ENCODE results near the gene DTWD2.
"Not testable (repeated sequence)": the region's sequence is repeated elsewhere in the genome, so short reads cannot be mapped to it uniquely, and the experiment has no call there.

DTWD2 gene

GRCh38 chr5:118994595-118994994 lies 6.2 kb upstream of the DTWD2 start:
- no peak for FAIRE-seq

GRCh38 chr5:118993118-118993517 lies 4.8 kb upstream of the DTWD2 start:
- FAIRE-seq = not testable (repeated sequence)

GRCh38 chr5:118992055-118992454 lies 3.7 kb upstream of the DTWD2 start:
- FAIRE-seq = not testable (repeated sequence)

- FAIRE-seq = no peak
Observed at GRCh38 chr5:118990582-118990981, 2.2 kb upstream of the DTWD2 start.

- FAIRE-seq = no peak
Observed at GRCh38 chr5:118989816-118990215, 1.5 kb upstream of the DTWD2 start.

- FAIRE-seq = no peak
Observed at GRCh38 chr5:118988866-118989180, 476 bp upstream of the DTWD2 start.

- FAIRE-seq = no peak
Observed at GRCh38 chr5:118984602-118985001, 3.7 kb downstream of the DTWD2 start.

- FAIRE-seq = no peak
Observed at GRCh38 chr5:118981783-118982182, 6.6 kb downstream of the DTWD2 start.

GRCh38 chr5:118980438-118980837 lies 7.9 kb downstream of the DTWD2 start:
- FAIRE-seq = no peak

- no peak for FAIRE-seq
Observed at GRCh38 chr5:118980017-118980416, 8.3 kb downstream of the DTWD2 start.

GRCh38 chr5:118973779-118974445 lies 14.4 kb downstream of the DTWD2 start:
- FAIRE-seq = not testable (repeated sequence)

- FAIRE-seq = no peak
Observed at GRCh38 chr5:118968925-118969375, 19.4 kb downstream of the DTWD2 start.

- FAIRE-seq = no peak
Observed at GRCh38 chr5:118968406-118968911, 19.9 kb downstream of the DTWD2 start.

- FAIRE-seq = no peak
Observed at GRCh38 chr5:118967059-118967508, 21.3 kb downstream of the DTWD2 start.

- no peak for FAIRE-seq
Observed at GRCh38 chr5:118965890-118966289, 22.5 kb downstream of the DTWD2 start.

- not testable (repeated sequence) for FAIRE-seq
Observed at GRCh38 chr5:118964970-118965369, 23.4 kb downstream of the DTWD2 start.

GRCh38 chr5:118964388-118964787 lies 24.0 kb downstream of the DTWD2 start:
- not testable (repeated sequence) for FAIRE-seq

- no peak for FAIRE-seq
Observed at GRCh38 chr5:118963169-118963568, 25.2 kb downstream of the DTWD2 start.

- no peak for FAIRE-seq
Observed at GRCh38 chr5:118960557-118960956, 27.8 kb downstream of the DTWD2 start.

- peak; percentile 99 for FAIRE-seq
Observed at GRCh38 chr5:118956727-118957126, 31.6 kb downstream of the DTWD2 start.

GRCh38 chr5:118953652-118954005 lies 34.7 kb downstream of the DTWD2 start:
- no peak for FAIRE-seq

GRCh38 chr5:118952992-118953651 lies 35.2 kb downstream of the DTWD2 start:
- no peak for FAIRE-seq

- not testable (repeated sequence) for FAIRE-seq
Observed at GRCh38 chr5:118952306-118952705, 36.0 kb downstream of the DTWD2 start.

- not testable (repeated sequence) for FAIRE-seq
Observed at GRCh38 chr5:118950354-118950753, 38.0 kb downstream of the DTWD2 start.
